Glutamatergic neuron (in vitro differentiated cells): ENCODE measurements around the gene TRIP4. TPM values are rescaled to one million over a fixed set of nuclear protein-coding genes. Genes with fewer than 3 reads are reported as not detected.
A peak's percentile ranks its signal among the peaks of the same experiment; 100 is the strongest.

ENCODE experiments used
- DNase-seq: peaks from one replicate; pipeline ENCODE4 v3.0.0; 2022
- H3K27ac Mint-ChIP-seq: one replicate; pipeline ENCODE4 v1.8.0; 2020; ENCODE audit warnings: mild to moderate bottlenecking, mixed read lengths, inconsistent platforms; ENCODE audit not compliant: unreplicated experiment
- H3K27me3 Mint-ChIP-seq: one replicate; pipeline ENCODE4 v1.8.0; 2020; ENCODE audit warnings: mild to moderate bottlenecking, moderate library complexity, mixed read lengths, inconsistent platforms; ENCODE audit not compliant: unreplicated experiment
- H3K36me3 Mint-ChIP-seq: one replicate; pipeline ENCODE4 v1.8.0; 2020; ENCODE audit warnings: mild to moderate bottlenecking, mixed read lengths, inconsistent platforms; ENCODE audit not compliant: unreplicated experiment
- H3K4me1 Mint-ChIP-seq: one replicate; pipeline ENCODE4 v1.8.0; 2020; ENCODE audit warnings: mild to moderate bottlenecking, low read depth, mixed read lengths, inconsistent platforms; ENCODE audit not compliant: unreplicated experiment
- H3K4me3 Mint-ChIP-seq: one replicate; pipeline ENCODE4 v1.8.0; 2020; ENCODE audit warnings: mild to moderate bottlenecking, mixed read lengths, inconsistent platforms; ENCODE audit not compliant: unreplicated experiment
- H3K9me3 Mint-ChIP-seq: one replicate; pipeline ENCODE4 v1.8.0; 2020; ENCODE audit warnings: mild to moderate bottlenecking, moderate library complexity, mixed read lengths, inconsistent platforms; ENCODE audit not compliant: unreplicated experiment
- total RNA-seq: library from RNA; stranded (reverse); fragmentation: NEBNext Ultra II Directional; extraction: Animal tissue kit (Norgen Biotek cat#: 25700); gene quantifications from one replicate; pipeline ENCODE4 v1.2.1, GENCODE V29; 2021; ENCODE audit not compliant: unreplicated experiment
- TF ChIP-seq, protein P1 (sequence below): fragments of 200-600 bp; sonication (generic); IDR thresholded peaks from one replicate; pipeline ENCODE4 v1.5.0; 2021; ENCODE audit not compliant: partially characterized antibody, unreplicated experiment

Gene TRIP4
- total RNA-seq, 1 donor from 2014 or later: 48.7 TPM

DNA sequence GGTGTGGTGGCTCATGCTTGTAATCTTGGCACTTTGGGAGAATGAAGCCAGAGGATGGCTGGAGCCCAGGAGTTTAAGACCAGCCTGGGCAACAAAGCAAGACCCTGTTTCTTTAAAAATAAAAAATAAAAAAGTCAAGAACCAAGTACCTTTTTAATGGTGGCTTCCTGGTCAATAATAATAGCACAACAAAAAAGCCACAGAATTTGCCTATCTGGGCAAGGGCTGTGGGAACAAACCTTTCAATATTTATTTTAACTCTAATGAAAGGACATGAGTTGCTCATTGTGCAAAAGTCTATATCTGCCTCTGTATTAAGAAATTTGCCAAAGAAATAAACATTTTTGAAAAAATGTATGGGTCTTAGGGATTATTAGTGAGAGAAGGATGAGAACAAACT is 74.9 kb downstream of the TRIP4 start:
- peak overlapping the region; percentile 97 for H3K27ac Mint-ChIP-seq
- H3K4me3 Mint-ChIP-seq: peak overlapping the region; percentile 94
- peaks cover 11% of the 10 kb centered on the region for H3K27me3 Mint-ChIP-seq
- TF ChIP-seq, protein P1, sequence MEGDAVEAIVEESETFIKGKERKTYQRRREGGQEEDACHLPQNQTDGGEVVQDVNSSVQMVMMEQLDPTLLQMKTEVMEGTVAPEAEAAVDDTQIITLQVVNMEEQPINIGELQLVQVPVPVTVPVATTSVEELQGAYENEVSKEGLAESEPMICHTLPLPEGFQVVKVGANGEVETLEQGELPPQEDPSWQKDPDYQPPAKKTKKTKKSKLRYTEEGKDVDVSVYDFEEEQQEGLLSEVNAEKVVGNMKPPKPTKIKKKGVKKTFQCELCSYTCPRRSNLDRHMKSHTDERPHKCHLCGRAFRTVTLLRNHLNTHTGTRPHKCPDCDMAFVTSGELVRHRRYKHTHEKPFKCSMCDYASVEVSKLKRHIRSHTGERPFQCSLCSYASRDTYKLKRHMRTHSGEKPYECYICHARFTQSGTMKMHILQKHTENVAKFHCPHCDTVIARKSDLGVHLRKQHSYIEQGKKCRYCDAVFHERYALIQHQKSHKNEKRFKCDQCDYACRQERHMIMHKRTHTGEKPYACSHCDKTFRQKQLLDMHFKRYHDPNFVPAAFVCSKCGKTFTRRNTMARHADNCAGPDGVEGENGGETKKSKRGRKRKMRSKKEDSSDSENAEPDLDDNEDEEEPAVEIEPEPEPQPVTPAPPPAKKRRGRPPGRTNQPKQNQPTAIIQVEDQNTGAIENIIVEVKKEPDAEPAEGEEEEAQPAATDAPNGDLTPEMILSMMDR: no peak
- DNase-seq: no peak
- H3K4me1 Mint-ChIP-seq: peaks cover 37% of the 10 kb centered on the region
- no peaks in the 10 kb centered on the region for H3K36me3 Mint-ChIP-seq
- peaks cover 11% of the 10 kb centered on the region for H3K9me3 Mint-ChIP-seq

DNA sequence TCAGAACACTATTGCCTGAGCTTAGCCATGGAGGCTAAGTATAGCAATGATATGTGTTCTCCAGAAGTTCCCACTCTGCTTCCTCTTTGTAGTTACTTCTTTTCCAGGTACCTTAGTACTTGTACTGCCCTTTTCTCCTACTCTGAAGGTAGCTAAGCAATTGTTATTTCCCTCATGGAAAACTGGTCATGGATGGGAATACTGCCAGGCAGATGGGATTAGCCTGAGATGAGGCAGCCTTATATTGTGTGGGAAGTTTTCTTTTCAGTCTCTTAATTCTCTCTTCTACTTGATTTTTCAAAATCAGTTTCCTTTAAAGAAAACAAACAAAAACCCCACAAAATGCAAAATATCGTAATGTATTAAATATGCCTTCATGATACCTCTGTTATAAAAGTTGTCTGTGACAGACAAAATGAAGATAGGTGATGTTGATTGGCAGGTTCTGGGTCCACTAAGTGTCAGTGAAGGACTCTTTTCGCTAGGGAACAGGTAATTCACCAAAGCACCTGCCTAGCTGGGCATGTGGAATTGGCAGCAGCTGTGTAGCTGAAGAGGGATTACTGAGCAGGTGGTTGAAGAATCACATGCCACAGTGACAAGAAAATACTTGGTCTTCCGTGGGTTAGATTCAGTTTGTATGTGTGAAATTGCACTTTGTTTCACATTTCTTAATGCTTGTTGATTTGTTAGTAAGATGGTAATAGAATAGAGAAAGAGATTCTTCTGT is 76.8 kb downstream of the TRIP4 start:
- H3K27ac Mint-ChIP-seq: no peak overlapping the region
- no peaks in the 10 kb centered on the region for H3K36me3 Mint-ChIP-seq
- TF ChIP-seq, protein P1: no peak
- peaks cover 12% of the 10 kb centered on the region for H3K27me3 Mint-ChIP-seq
- H3K4me3 Mint-ChIP-seq: peak overlapping the region; percentile 35
- H3K9me3 Mint-ChIP-seq: peaks cover 11% of the 10 kb centered on the region
- no peak for DNase-seq
- peaks cover 34% of the 10 kb centered on the region for H3K4me1 Mint-ChIP-seq

DNA sequence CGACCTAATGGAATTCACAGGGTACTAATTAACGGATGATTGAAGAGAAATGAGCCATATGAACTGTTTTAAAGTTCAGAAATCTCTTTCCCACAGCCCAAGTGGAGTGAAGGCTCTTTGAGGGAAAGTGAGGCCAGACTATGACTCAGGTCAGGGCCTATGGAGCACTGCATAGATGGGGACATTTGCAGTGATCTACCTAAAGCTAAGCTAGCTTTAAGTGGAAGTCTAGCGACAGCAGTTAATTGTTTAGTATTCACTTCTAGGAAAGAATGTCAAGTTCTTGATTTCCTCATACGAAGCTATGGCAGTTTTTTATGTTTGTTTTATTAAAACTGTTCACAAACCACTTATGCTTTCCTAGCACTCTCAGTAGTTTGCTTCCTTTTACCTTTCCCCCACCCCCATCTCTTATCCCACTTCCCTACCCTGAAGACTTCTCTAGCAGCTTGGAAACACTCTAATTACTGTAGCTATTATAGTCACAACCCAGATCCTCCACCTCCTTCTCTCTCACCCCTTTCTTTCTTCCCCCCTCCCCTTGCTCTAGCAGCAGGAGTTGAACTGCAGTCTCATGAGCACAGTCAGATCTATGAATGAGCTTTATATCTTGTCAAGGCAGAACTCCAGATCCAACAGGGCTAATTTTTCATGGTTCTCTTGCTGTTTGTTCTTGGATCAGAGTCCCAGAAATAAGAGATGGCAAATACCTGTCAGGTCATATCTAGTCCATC is 78.9 kb downstream of the TRIP4 start:
- peak overlapping the region; percentile 10 for H3K27ac Mint-ChIP-seq
- H3K27me3 Mint-ChIP-seq: peaks cover 2% of the 10 kb centered on the region
- H3K36me3 Mint-ChIP-seq: no peaks in the 10 kb centered on the region
- H3K9me3 Mint-ChIP-seq: peaks cover 2% of the 10 kb centered on the region
- TF ChIP-seq, protein P1: no peak
- no peak overlapping the region for H3K4me3 Mint-ChIP-seq
- H3K4me1 Mint-ChIP-seq: peaks cover 27% of the 10 kb centered on the region
- no peak for DNase-seq

DNA sequence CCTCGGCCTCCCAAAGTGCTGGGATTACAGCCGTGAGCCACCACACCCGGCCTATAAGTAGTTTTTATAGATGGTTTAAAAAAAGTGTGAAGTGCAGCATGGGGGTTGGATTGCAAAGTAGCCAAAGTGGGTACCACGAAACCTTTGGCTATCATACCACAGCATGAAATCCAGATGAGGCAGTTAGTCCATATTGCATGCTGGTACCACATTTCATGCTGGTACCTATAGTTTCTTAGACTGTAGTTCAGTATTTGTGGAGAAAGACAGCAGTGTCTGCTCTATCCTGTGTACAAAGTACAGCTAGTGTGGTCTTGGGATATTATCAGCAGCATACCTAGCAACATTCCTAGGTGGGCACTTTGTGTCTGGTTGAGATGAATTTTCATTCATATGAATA is 84.5 kb downstream of the TRIP4 start:
- Mint-ChIP-seq H3K36me3 (no peaks in the 10 kb centered on the region), H3K4me1 (peaks cover 15% of the 10 kb centered on the region), H3K9me3 (no peaks in the 10 kb centered on the region), H3K27ac (no peak overlapping the region), H3K4me3 (no peak overlapping the region), H3K27me3 (peaks cover 5% of the 10 kb centered on the region)
- TF ChIP-seq, protein P1: no peak
- DNase-seq: no peak

DNA sequence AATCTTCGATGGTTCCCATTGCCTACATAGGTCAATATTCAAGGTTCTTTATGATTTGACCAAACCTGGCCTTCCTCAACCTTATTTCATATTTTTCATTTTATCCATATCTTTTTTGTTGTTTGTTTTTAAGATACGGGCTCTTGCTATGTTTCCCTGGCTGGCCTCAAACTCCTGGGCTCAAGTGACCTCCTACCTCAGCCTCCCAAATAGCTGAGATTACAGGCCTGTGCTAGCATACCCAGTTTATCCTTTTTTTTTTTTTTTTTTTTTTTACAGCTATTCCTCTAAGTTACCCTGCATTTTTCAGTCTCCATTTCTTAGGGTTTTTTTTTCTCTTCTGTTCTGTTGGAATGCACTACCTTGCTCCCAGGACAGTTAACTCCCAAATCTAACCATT is 87.2 kb downstream of the TRIP4 start:
- TF ChIP-seq, protein P1: no peak
- Mint-ChIP-seq H3K9me3 (no peaks in the 10 kb centered on the region), H3K36me3 (no peaks in the 10 kb centered on the region), H3K4me1 (peaks cover 13% of the 10 kb centered on the region), H3K27ac (no peak overlapping the region), H3K27me3 (peaks cover 3% of the 10 kb centered on the region), H3K4me3 (no peak overlapping the region)
- no peak for DNase-seq
